ENCODE results near the gene TRIM10. TPM values are rescaled to one million over a fixed set of nuclear protein-coding genes. Genes with fewer than 3 reads are reported as not detected.
A peak's percentile ranks its signal among the peaks of the same experiment; 100 is the strongest.
"Not testable (repeated sequence)": the region's sequence is repeated elsewhere in the genome, so short reads cannot be mapped to it uniquely, and the experiment has no call there.

Gene TRIM10
- total RNA-seq, 1 donor from 2014 or later: not detected

DNA sequence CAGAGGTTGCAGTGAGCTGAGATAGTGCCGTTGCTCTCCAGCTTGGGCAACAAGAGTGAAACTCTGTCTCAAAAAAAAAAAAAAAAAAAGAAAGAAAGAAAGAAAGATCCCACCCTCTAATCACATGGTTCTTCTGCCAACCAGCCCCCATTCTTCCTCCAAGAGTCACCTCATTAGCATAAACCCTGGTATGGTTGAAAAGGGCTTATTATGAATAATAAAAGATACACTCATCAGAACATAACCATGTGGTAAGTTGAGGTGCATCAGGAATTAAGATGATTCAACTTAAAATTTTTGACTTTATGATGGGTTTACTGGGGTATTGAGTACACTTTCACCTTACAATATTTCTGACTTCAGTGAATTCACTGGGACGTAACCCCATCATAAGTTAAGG lies 25.9 kb downstream of the TRIM10 start:
- DNase-seq (no peak), ATAC-seq (no peak)
- intact Hi-C loops (cut with micrococcal nuclease): no loop called here

DNA sequence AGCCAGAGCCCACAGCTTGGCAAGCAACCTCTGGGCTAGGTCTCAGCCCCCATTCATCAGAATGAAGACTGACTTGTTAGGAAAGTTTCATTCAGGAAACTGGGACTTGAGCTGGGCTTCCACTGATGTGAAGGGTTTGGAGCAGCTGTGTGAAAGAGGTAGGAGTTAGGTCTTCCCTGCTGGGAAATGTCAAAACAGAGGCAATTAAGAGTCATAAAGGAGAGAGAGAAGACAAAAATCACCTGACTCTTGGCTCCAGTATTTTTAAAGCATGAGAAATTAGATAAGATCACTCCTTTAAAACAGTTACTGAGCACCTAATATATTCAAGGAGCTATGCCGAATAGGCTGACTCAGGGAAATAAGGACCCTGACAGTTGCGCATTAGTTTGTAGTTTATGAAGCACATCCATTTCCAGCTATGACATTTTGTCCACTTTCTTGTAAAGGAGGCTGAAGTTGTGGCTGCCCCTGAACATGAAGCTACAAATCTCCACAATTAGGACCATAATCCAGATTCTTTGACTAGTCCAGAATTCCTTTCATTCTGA lies 29.0 kb downstream of the TRIM10 start:
- intact Hi-C loops (cut with micrococcal nuclease): no loop called here

DNA sequence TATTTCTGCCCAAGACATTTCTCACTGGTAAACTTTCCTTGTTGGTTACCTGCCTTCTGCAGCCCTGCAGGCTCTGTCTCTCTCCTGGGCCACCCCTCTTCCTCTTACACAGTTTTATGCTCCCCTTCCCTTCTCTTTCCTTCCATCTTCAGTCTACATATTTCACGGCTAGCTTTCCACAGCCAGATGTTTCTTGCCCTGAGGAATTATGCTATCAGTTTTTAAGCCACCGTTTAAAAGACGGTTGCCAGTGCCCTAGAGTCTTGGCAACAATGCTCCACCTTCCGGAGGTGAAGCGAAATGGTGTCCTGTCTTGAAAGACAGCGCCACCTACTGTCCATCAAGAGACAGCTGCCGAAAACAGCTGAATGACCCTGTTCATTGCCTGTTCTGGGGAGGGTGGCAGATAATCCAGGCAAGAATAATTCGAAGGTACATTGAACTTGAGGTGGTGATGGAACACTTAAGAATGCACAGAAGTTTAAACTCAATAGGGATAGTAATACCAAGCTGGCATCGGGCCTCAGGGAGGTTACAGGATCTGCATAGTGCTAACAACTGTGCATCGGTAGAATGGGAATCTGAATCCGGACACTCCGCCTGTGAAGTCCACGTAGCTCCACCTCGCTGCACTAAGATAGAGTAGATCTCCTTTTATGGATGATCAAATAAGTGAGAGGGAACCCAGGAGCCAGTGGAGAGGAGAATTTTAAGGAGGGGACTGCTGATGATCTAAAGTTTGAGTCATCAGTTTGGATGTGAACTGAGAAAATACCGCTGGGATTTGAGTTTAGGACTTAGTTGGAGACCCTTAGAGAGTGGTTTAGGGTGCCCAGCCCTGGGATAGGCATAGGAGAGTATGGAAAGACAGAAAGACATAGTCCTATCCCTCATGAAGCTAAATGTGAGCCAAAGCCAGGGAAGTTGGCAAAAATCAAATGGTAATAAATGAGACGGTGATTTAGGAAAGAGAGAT lies 29.8 kb downstream of the TRIM10 start:
- peak; percentile 88 for ATAC-seq
- intact Hi-C loops (cut with micrococcal nuclease): no loop called here
- DNase-seq: no peak

More for the DNA sequence above, 29.0 kb downstream of the TRIM10 start:
- ATAC-seq: no peak
- no peak for DNase-seq

DNA sequence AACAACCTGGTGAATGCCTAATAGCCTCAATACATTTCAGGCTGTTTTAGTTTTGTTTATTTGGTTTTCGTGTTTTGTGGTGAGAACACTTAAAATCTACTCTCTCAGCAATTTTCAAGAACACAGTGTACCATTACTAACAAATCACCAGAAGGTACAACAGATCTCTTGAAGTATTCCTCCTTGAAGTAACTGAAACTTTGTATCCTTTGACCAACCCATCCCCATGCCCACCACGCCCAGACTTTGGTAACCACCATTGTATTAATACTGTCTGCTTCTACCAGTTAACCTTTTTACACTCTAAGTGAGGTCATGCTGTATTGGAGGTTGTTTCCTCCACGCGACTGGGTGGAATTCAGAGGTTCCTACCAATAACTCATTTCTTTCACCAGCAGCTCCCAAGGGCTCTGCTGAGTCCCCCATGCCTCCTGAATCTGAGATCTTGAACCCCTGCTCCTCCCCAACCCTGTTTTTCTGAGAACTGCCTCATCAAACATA lies 30.8 kb downstream of the TRIM10 start:
- ATAC-seq (no peak), DNase-seq (no peak)
- intact Hi-C loops (cut with micrococcal nuclease): no loop called here

DNA sequence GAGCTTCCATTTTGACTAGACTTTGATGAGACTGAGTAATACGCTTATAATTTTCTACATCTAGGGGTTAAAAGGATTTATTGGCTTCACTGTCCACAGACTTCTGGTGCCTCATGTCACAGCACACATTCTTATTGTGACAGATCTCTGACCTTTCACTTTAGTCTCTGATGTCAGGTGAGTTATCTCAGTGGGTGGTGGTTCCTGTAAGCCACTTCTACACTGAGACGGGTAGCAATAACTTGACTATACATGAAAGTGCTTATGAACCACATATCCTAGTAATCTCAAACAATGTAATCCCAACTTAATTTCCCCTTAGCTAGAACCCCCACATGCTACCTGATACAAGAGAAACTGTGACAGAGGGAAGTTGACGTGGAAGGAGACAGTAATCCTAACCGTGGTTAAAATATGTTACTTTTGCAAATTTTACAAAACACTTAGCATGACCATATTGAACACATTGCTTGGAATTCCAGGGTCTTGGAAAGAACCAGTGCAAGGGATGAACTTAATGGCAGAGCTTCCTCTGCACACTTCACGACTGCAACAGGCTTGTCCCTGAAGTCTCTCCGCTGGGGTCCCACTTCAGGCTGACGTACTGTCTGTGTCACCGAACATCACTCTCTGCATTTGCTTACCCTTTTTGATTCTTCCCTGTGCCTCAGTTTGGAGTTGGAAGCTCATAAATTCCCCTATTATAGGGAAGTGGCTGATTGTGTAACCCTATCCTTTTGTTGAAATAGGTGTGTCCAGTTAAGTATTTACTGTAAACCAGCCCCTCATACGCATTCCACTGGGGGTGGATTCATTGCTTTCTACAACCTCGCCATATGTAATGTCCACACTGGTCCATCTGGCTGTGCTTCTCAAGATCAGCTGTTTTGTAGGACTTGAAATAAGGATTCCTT lies 31.5 kb downstream of the TRIM10 start:
- intact Hi-C loops (cut with micrococcal nuclease): no loop called here
- no peak for ATAC-seq
- no peak for DNase-seq

DNA sequence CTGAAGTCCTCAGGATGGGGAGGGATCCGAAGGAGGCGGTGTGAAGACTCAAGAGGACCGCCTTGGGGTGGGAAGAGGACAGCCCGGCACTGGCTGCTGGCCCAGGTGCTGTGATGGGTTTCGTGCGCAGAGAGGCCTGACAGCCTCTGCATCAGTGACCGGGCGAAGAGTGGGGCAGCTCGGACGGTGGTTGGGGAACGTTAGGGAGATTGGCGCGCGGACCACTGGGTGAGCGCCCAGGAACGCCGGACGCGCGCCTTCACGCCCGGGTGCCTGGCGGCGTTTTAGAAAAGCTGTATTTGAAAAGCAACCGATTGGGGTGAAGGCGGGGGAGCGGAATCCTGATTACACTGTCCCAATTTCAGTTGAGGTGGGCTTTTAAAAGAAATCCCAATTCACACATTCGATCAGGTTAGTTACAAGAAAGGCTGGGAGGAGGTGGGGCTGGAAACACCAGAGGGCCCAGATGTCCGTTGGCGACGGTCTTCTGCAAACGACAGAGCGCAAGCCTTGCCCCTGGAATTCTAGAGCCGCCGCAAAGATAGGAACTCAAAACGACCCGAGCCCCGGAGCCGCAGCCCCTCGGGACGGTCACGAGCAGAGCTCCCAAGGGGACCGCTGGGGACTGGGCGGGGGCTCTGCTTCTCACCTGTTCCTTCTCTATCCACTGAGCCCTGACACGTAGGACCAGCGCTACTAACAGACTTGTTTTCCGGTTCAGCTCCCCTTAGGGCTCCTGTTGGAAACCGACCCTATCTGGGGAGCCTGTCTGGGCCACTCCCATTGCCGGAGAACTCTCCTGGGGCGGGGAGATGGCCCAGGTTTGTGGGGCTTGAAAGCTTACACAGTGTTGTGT lies 33.5 kb downstream of the TRIM10 start:
- intact Hi-C loops (cut with micrococcal nuclease): no loop called here
- peak; percentile 29 for ATAC-seq
- no peak for DNase-seq

DNA sequence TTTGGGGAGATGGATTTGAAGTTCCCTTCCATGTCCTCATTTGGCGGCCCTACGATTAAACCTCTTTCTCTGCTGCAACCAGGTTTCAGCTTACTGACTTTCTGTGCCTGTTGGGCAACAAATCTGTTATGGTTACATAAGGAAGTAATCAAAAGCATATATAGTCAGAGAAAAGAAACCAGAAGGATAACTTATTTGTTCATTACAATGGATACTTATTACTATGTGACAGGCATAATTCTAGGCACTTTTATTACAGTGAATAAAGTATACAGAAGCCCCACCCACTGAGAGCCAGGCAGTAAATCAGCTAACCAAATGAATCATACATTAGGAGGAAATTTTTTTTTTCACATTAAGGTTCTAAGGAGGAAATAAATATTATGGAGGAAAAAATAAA lies 38.5 kb downstream of the TRIM10 start:
- DNase-seq (no peak), ATAC-seq (no peak)
- intact Hi-C loops (cut with micrococcal nuclease): no loop called here

DNA sequence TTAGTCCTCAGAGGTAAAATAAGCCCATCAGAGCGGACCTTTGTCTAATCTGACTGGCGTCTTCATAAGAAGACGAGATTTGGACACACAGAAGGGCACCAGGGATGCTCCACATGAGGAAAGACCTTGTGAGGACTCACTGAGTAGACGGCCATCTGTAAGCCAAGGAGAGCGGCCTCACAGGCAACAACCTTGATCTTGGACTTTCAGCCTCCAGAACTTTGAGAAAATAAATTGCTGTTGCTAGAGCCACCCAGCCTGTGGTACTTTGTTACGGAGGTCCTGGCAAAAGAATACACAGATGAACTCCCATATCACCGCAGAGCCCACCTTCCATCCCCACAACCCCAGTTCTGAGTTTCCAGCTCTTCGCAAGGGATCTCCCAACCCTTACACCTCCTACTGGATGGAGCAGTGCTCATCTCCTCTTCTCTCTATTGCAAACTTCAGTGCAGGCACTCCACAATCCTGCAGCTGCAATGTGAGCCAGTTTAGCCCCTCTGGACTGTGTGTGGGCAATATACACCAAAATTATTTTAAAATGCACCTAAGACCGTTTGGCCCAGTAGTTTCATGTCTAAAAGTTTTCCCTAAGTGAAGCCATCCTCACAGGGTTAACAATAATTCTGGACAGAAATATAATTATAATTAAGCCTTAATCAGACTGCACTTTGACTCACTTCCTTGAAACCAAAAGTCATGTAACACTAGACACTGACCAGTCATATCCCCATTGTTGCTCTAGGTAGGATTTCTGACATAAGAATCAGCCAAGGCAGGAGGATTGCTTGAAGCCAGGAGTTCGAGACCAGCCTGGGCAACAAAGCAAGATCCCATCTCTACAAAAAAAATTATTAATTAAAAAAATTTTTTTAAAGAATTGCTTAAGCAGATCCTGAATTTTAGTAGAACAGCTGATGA lies 39.3 kb downstream of the TRIM10 start:
- ATAC-seq (no peak), DNase-seq (no peak)
- intact Hi-C loops (cut with micrococcal nuclease): no loop called here

DNA sequence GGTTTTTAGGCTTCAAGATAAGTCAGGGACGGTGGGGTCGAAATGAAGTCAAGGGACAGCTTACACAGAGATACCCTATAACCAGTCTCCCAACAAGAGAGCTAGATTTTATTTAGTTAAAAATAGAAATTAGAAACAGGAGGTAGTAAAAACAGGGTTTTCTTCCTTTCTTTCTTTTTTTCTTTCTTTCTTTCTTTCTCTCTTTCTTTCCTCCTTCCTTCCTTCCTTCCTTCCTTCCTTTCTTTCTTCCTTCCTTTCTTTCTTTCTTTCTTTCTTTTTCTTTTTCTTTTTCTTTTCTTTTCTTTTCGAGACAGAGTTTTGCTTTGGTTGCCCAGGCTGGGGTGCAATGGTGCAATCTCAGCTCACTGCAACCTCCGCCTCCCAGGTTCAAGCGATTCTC lies 42.3 kb downstream of the TRIM10 start:
- DNase-seq; intact Hi-C loops (cut with micrococcal nuclease); ATAC-seq: not testable (repeated sequence)

DNA sequence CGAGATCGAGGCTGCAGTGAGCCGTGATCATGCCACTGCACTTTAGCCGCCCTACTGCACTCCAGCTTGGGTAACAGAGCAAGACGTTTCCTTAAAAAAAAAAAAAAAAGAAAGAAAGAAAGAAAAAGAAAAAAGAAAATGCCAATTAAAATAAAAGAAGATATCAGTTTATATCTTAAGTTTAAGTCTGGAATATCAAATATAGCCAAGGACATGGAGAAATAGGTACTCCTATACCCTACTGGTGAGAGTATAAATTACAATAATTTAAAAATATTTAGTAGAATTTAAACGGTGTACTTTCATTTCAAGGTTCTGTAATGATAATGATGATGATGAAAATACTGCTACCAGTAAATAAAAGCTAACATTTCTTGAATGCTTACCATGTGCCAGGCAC lies 44.3 kb downstream of the TRIM10 start:
- intact Hi-C loops (cut with micrococcal nuclease): no loop called here

DNA sequence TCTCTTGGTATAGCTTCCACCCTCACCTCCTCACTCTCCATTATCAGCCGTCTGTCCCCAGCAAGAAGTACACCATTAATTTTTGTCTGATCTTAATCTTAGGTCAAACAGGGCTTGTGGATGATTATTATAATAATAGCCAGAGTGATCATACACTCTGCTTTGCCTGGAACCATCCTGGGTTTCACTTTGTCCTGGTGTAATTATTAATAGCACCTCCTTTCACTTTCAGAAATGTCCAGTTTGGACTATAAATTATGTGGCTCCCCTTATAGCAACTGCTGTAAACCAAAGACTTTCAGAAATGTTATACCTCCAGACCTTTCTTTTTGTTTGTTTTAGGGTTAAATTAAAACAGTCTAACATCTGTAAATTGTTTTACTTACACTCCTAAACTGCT lies 47.2 kb downstream of the TRIM10 start:
- DNase-seq: no peak
- intact Hi-C loops (cut with micrococcal nuclease): no loop called here
- ATAC-seq: no peak

More for the DNA sequence above, 44.3 kb downstream of the TRIM10 start:
- ATAC-seq: no peak
- no peak for DNase-seq

DNA sequence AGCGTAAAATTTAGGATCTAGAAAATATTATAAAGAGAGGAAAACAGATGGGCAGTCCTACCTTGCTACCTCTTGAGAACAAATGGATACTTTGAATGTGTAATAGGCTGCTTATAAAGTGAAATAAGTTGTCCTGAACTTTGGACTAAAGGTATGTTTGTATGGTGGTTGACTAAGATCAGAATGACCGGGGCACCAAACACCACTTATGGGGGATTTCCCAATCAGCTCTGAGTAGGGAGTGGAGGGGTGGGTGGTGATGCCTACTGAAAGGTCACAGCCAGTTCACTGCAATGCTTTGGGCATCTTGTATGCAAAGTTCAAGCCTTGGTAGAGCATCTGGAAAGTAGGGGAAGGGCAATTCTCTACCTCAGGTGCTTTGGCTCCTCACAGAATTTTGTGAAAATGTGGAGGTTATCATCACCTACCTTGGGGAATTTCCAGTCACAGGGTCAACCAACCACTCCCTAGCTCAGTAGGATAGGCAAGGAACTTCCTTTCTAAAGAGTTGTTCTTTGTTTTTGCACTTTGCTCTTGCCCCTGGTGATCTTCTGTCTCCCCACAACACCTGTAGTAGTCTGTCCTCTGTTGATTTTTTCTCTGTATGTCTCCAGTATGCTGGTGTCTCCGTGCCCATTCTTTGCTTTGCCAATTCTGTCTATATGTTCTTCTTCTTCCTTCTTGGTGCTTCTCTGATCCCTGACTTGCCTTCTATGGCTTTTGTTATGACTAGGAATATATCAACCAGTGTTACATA lies 47.8 kb downstream of the TRIM10 start, which contains the start of gene TRIM31:
Gene TRIM31 (minus strand): TSS at position 88 of the 757 bp plus-strand sequence. CDS start 285 bp downstream, outside the sequence.
- ATAC-seq: no peak
- intact Hi-C loops (cut with micrococcal nuclease): no loop called here
- no peak for DNase-seq

DNA sequence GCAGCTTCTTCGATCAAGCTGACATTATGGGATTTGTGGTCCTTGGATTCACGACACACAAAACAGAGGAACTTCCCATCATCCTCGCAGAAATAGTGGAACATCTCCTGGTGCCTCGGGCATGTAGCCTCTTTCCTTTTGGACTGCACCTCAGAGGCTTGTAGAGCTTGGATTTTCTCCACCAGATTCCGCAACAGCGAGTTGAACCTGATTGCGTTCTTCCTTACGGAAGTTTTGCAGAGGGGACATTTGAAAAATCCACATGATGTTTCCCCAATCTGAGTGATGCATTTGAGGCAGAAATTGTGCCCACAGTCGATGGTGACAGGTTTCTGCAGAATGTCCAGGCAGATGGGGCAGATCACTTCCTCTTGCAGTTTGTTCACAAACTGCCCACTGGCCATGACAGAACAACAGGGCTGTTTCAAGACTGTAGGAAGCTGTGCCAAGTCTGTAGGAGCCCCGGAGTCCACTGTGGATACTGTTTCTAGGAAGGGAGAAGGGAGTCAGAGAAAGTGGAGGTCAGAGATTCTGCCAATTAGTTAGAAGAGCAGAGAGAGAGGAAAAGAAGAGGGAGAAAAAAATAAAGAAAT lies 48.5 kb downstream of the TRIM10 start:
- intact Hi-C loops (cut with micrococcal nuclease): no loop called here
- ATAC-seq: no peak
- no peak for DNase-seq

DNA sequence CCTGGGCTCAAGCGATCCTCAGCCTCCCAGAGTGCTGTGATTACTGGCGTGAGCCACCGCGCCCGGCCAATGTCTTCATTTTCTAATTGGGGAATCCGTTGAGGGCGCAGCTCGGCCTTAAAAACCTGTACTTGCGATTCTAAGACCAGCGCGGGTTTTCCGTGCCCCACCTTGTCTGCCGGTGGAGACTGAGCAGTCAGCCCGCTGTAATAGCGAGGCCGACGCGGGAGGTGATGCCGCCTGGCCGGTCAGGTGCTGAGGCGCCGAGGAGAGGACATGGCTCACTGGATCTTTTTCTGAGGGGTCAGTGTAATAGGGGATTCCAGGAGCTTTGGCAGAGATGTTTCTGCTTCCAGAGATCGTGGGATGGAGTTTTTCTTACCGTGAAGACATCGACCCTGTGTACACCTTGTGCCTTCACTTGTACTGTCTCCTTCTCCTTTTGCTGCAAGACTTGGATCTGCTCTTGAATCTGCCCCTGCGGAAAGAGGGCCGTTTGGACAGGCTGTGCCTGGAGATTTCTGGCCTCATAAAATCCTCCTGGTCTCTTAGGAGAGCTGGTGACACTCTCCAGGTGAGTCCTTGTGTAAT lies 49.6 kb downstream of the TRIM10 start:
- intact Hi-C loops (cut with micrococcal nuclease): no loop called here
- no peak for DNase-seq
- no peak for ATAC-seq

DNA sequence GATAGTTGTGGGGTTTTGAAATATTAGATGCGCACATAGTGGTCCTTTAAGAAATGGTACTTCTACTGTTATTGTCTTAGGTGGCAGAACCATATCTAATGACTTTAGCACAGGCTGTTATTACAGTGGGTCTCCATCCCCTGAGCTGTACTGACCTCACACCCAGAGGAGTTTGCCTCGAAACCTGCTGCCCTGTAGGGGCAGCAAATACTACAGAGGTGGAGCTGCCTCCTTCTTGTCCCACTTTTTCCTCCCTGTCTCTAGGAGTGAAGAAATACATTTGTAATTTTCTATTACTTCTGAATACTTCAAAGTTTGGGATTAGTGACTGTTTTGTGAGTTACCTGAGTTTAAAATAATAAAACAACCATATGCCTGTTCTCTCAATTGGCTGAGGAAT lies 56.4 kb downstream of the TRIM10 start:
- ATAC-seq: no peak
- no peak for DNase-seq
- intact Hi-C loops (cut with micrococcal nuclease): no loop called here

DNA sequence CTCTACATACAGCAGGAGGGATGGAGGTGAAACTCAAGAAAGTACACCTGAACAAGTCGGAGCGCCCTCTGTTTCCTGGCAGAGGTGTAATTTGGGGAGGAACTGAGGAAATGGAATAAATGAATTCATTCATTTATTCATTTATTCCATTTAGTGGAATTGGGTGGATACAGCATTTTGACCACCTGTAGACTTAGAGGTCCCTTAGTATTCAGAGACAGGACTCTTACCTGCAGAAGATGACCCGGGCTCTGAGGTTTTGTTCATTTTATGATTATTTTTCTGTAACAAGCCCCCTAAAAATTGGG lies 57.2 kb downstream of the TRIM10 start:
- ATAC-seq: no peak
- intact Hi-C loops (cut with micrococcal nuclease): no loop called here
- DNase-seq: no peak

Measured in left ventricle myocardium superior (tissue), 1 donor.